Activated CD8-positive, alpha-beta T cell treated with anti-CD3 and anti-CD28 coated beads, Interleukin-2, amount 10 ng/mL, durations not matched to agents 7 days and 5 days (primary cell): ENCODE data around the gene PCLO. TPM values are rescaled to one million over a fixed set of nuclear protein-coding genes. Genes with fewer than 3 reads are reported as not detected.

ENCODE experiments used
- ATAC-seq: fragments of 150-1000 bp; cut with Tn5 transposase; one replicate; pipeline ENCODE4 v1.10.0; 2021; ENCODE audit warnings: moderate library complexity
- CTCF ChIA-PET: fragments of 350-600 bp; sonication (Branson Sonifier 250); formaldehyde crosslinking; loops from one replicate; lab custom pipeline; 2021; ENCODE audit warnings: antibody characterized with exemption; lab: Charles Lee
- POLR2A ChIA-PET: fragments of 350-600 bp; sonication (Branson Sonifier 250); formaldehyde crosslinking; loops from one replicate; lab custom pipeline; 2021; ENCODE audit warnings: antibody characterized with exemption; lab: Charles Lee
- DNase-seq: peaks from one replicate; pipeline ENCODE4 v3.0.0-alpha.2; 2020
- H3K27ac Mint-ChIP-seq: one replicate; pipeline ENCODE4 v1.8.0; 2021; ENCODE audit warnings: mild to moderate bottlenecking, mixed read lengths
- H3K27me3 Mint-ChIP-seq: one replicate; pipeline ENCODE4 v1.8.0; 2021; ENCODE audit warnings: low read depth, mixed read lengths
- H3K36me3 Mint-ChIP-seq: one replicate; pipeline ENCODE4 v1.8.0; 2021; ENCODE audit warnings: low read depth, mixed read lengths
- H3K4me1 Mint-ChIP-seq: one replicate; pipeline ENCODE4 v1.8.0; 2021; ENCODE audit warnings: low read depth, mixed read lengths
- H3K4me3 Mint-ChIP-seq: one replicate; pipeline ENCODE4 v1.8.0; 2021; ENCODE audit warnings: mild to moderate bottlenecking, mixed read lengths
- H3K9me3 Mint-ChIP-seq: one replicate; pipeline ENCODE4 v1.8.0; 2022; ENCODE audit warnings: mixed read lengths; ENCODE audit not compliant: insufficient read depth
- total RNA-seq, 2 experiments: library from RNA; stranded (reverse); gene quantifications; one replicate each; pipeline ENCODE4 v1.2.3, GENCODE V29; 2021

Gene PCLO
- total RNA-seq, 2 experiments from 2014 or later: not detected

- ChIA-PET CTCF (no interaction called here), POLR2A (no interaction called here)
- no peak for ATAC-seq
Observed at GRCh38 chr7:83072576-83073517, 89.8 kb downstream of the PCLO start.

GRCh38 chr7:83065714-83066113, 97.0 kb downstream of the PCLO start:
- no peaks in the 10 kb centered on the region for H3K9me3 Mint-ChIP-seq
- H3K27ac Mint-ChIP-seq: no peak overlapping the region
- H3K4me3 Mint-ChIP-seq: no peak overlapping the region
- CTCF ChIA-PET: no interaction called here
- no peaks in the 10 kb centered on the region for H3K4me1 Mint-ChIP-seq
- no peaks in the 10 kb centered on the region for H3K36me3 Mint-ChIP-seq
- no peak for DNase-seq
- ATAC-seq: no peak
- POLR2A ChIA-PET: no interaction called here
- no peaks in the 10 kb centered on the region for H3K27me3 Mint-ChIP-seq

More at GRCh38 chr7:83072576-83073517, 89.8 kb downstream of the PCLO start:
- no peaks in the 10 kb centered on the region for H3K36me3 Mint-ChIP-seq
- H3K27ac Mint-ChIP-seq: no peak overlapping the region
- H3K27me3 Mint-ChIP-seq: no peaks in the 10 kb centered on the region
- no peak for DNase-seq
- no peak overlapping the region for H3K4me3 Mint-ChIP-seq
- no peaks in the 10 kb centered on the region for H3K9me3 Mint-ChIP-seq
- H3K4me1 Mint-ChIP-seq: no peaks in the 10 kb centered on the region

- no peak overlapping the region for H3K4me3 Mint-ChIP-seq
- no peaks in the 10 kb centered on the region for H3K4me1 Mint-ChIP-seq
- H3K27ac Mint-ChIP-seq: no peak overlapping the region
- H3K9me3 Mint-ChIP-seq: no peaks in the 10 kb centered on the region
- H3K36me3 Mint-ChIP-seq: no peaks in the 10 kb centered on the region
- ChIA-PET POLR2A (no interaction called here), CTCF (no interaction called here)
- ATAC-seq: no peak
- no peak for DNase-seq
- H3K27me3 Mint-ChIP-seq: no peaks in the 10 kb centered on the region
Observed at GRCh38 chr7:83060218-83060617, 102.5 kb downstream of the PCLO start.

- ATAC-seq (no peak), DNase-seq (no peak)
- Mint-ChIP-seq H3K27ac (no peak overlapping the region), H3K36me3 (no peaks in the 10 kb centered on the region), H3K4me1 (no peaks in the 10 kb centered on the region), H3K4me3 (no peak overlapping the region), H3K27me3 (no peaks in the 10 kb centered on the region), H3K9me3 (no peaks in the 10 kb centered on the region)
- ChIA-PET POLR2A (no interaction called here), CTCF (no interaction called here)
Observed at GRCh38 chr7:83058667-83059066, 104.0 kb downstream of the PCLO start.

- H3K27me3 Mint-ChIP-seq: no peaks in the 10 kb centered on the region
- no peak overlapping the region for H3K27ac Mint-ChIP-seq
- no peak for ATAC-seq
- DNase-seq: no peak
- no peaks in the 10 kb centered on the region for H3K36me3 Mint-ChIP-seq
- ChIA-PET CTCF (no interaction called here), POLR2A (no interaction called here)
- H3K4me1 Mint-ChIP-seq: no peaks in the 10 kb centered on the region
- H3K4me3 Mint-ChIP-seq: no peak overlapping the region
- no peaks in the 10 kb centered on the region for H3K9me3 Mint-ChIP-seq
Observed at GRCh38 chr7:83055197-83055596, 107.5 kb downstream of the PCLO start.

GRCh38 chr7:83054472-83054871, 108.2 kb downstream of the PCLO start:
- ATAC-seq (no peak), DNase-seq (no peak)
- CTCF ChIA-PET: no interaction called here
- POLR2A ChIA-PET: no interaction called here
- Mint-ChIP-seq H3K4me1 (no peaks in the 10 kb centered on the region), H3K36me3 (no peaks in the 10 kb centered on the region), H3K27me3 (no peaks in the 10 kb centered on the region), H3K4me3 (no peak overlapping the region), H3K9me3 (no peaks in the 10 kb centered on the region), H3K27ac (no peak overlapping the region)

- H3K4me3 Mint-ChIP-seq: no peak overlapping the region
- H3K27me3 Mint-ChIP-seq: no peaks in the 10 kb centered on the region
- DNase-seq: no peak
- ChIA-PET CTCF (no interaction called here), POLR2A (no interaction called here)
- no peak overlapping the region for H3K27ac Mint-ChIP-seq
- no peaks in the 10 kb centered on the region for H3K4me1 Mint-ChIP-seq
- no peak for ATAC-seq
- no peaks in the 10 kb centered on the region for H3K36me3 Mint-ChIP-seq
- H3K9me3 Mint-ChIP-seq: no peaks in the 10 kb centered on the region
Observed at GRCh38 chr7:83053965-83054364, 108.7 kb downstream of the PCLO start.

GRCh38 chr7:83040484-83040883, 122.2 kb downstream of the PCLO start:
- no peaks in the 10 kb centered on the region for H3K4me1 Mint-ChIP-seq
- no peak for ATAC-seq
- H3K9me3 Mint-ChIP-seq: peaks cover 4% of the 10 kb centered on the region
- POLR2A ChIA-PET: no interaction called here
- no peak overlapping the region for H3K4me3 Mint-ChIP-seq
- H3K27ac Mint-ChIP-seq: no peak overlapping the region
- no peaks in the 10 kb centered on the region for H3K36me3 Mint-ChIP-seq
- H3K27me3 Mint-ChIP-seq: no peaks in the 10 kb centered on the region
- no peak for DNase-seq
- CTCF ChIA-PET: no interaction called here

- H3K9me3 Mint-ChIP-seq: peaks cover 4% of the 10 kb centered on the region
- ChIA-PET POLR2A (no interaction called here), CTCF (no interaction called here)
- H3K4me1 Mint-ChIP-seq: no peaks in the 10 kb centered on the region
- ATAC-seq: no peak
- H3K27me3 Mint-ChIP-seq: no peaks in the 10 kb centered on the region
- no peaks in the 10 kb centered on the region for H3K36me3 Mint-ChIP-seq
- H3K4me3 Mint-ChIP-seq: no peak overlapping the region
- no peak overlapping the region for H3K27ac Mint-ChIP-seq
- no peak for DNase-seq
Observed at GRCh38 chr7:83038787-83039186, 123.9 kb downstream of the PCLO start.

GRCh38 chr7:83036721-83037380, 125.8 kb downstream of the PCLO start:
- Mint-ChIP-seq H3K9me3 (peaks cover 4% of the 10 kb centered on the region), H3K36me3 (no peaks in the 10 kb centered on the region), H3K4me3 (no peak overlapping the region), H3K27ac (no peak overlapping the region), H3K27me3 (no peaks in the 10 kb centered on the region), H3K4me1 (no peaks in the 10 kb centered on the region)
- ChIA-PET POLR2A (no interaction called here), CTCF (no interaction called here)
- no peak for ATAC-seq
- no peak for DNase-seq

GRCh38 chr7:83036130-83036529, 126.6 kb downstream of the PCLO start:
- CTCF ChIA-PET: no interaction called here
- no peak for DNase-seq
- Mint-ChIP-seq H3K27me3 (no peaks in the 10 kb centered on the region), H3K27ac (no peak overlapping the region), H3K4me1 (no peaks in the 10 kb centered on the region), H3K9me3 (peaks cover 4% of the 10 kb centered on the region), H3K36me3 (no peaks in the 10 kb centered on the region), H3K4me3 (no peak overlapping the region)
- POLR2A ChIA-PET: no interaction called here
- ATAC-seq: no peak

- no peaks in the 10 kb centered on the region for H3K9me3 Mint-ChIP-seq
- POLR2A ChIA-PET: no interaction called here
Observed at GRCh38 chr7:83032195-83032594, 130.5 kb downstream of the PCLO start.

More at GRCh38 chr7:83032195-83032594, 130.5 kb downstream of the PCLO start:
- CTCF ChIA-PET: no interaction called here
- no peak overlapping the region for H3K4me3 Mint-ChIP-seq
- no peaks in the 10 kb centered on the region for H3K4me1 Mint-ChIP-seq
- ATAC-seq: no peak
- DNase-seq: no peak
- no peaks in the 10 kb centered on the region for H3K27me3 Mint-ChIP-seq
- H3K27ac Mint-ChIP-seq: no peak overlapping the region
- H3K36me3 Mint-ChIP-seq: no peaks in the 10 kb centered on the region
